Neuron (in vitro differentiated cells): Measurements from ENCODE around the gene TRAF6.
A peak's percentile ranks its signal among the peaks of the same experiment; 100 is the strongest.

Source experiments
- H2AFZ ChIP-seq: one replicate; pipeline ENCODE4 v1.6.1; 2013; ENCODE audit warnings: low read depth, mild to moderate bottlenecking, inconsistent platforms, low read length, moderate library complexity
- H3K27me3 ChIP-seq: one replicate; pipeline ENCODE4 v1.6.1; 2013; ENCODE audit warnings: low read length; ENCODE audit not compliant: insufficient read depth
- H3K36me3 ChIP-seq: one replicate; pipeline ENCODE4 v1.6.1; 2013; ENCODE audit warnings: low read length; ENCODE audit not compliant: insufficient read depth
- H3K4me1 ChIP-seq: one replicate; pipeline ENCODE4 v1.6.1; 2013; ENCODE audit warnings: low read length; ENCODE audit not compliant: insufficient read depth
- H3K4me3 ChIP-seq: 2 replicates; pipeline ENCODE4 v1.5.1; 2013; ENCODE audit warnings: mild to moderate bottlenecking, low read length, moderate library complexity
- H3K9me3 ChIP-seq: one replicate; pipeline ENCODE4 v1.6.1; 2013; ENCODE audit warnings: low read length

The TRAF6 gene

GRCh38 chr11:36510594-36510942, 496 bp upstream of the TRAF6 start:
- Histone ChIP-seq H3K36me3 (no peaks in the 10 kb centered on the region), H2AFZ (peak overlapping the region; percentile 88), H3K27me3 (no peaks in the 10 kb centered on the region), H3K4me1 (peaks cover 17% of the 10 kb centered on the region), H3K4me3 (peak overlapping the region; percentile 77), H3K9me3 (peaks cover 2% of the 10 kb centered on the region)

GRCh38 chr11:36509201-36509639, 852 bp downstream of the TRAF6 start:
- H2AFZ ChIP-seq: peak overlapping the region; percentile 88

GRCh38 chr11:36508743-36509142, 1.3 kb downstream of the TRAF6 start:
- Histone ChIP-seq H3K4me3 (peak overlapping the region; percentile 77), H2AFZ (peak overlapping the region; percentile 88), H3K4me1 (peaks cover 17% of the 10 kb centered on the region), H3K36me3 (peaks cover 9% of the 10 kb centered on the region), H3K27me3 (no peaks in the 10 kb centered on the region), H3K9me3 (peaks cover under 1% of the 10 kb centered on the region)

More at GRCh38 chr11:36509201-36509639, 852 bp downstream of the TRAF6 start:
- peaks cover 5% of the 10 kb centered on the region for H3K36me3 ChIP-seq
- H3K4me3 ChIP-seq: peak overlapping the region; percentile 77
- H3K4me1 ChIP-seq: peaks cover 17% of the 10 kb centered on the region
- H3K27me3 ChIP-seq: no peaks in the 10 kb centered on the region
- peaks cover 2% of the 10 kb centered on the region for H3K9me3 ChIP-seq

- no peaks in the 10 kb centered on the region for H3K27me3 ChIP-seq
- no peak overlapping the region for H2AFZ ChIP-seq
- H3K9me3 ChIP-seq: no peaks in the 10 kb centered on the region
- H3K4me3 ChIP-seq: peak overlapping the region; percentile 77
- H3K4me1 ChIP-seq: peaks cover 17% of the 10 kb centered on the region
- peaks cover 12% of the 10 kb centered on the region for H3K36me3 ChIP-seq
Measured at GRCh38 chr11:36507824-36508489, 2.1 kb downstream of the TRAF6 start.

GRCh38 chr11:36501236-36501635, 8.8 kb downstream of the TRAF6 start:
- no peaks in the 10 kb centered on the region for H3K27me3 ChIP-seq
- H3K4me1 ChIP-seq: peaks cover 26% of the 10 kb centered on the region
- H3K9me3 ChIP-seq: no peaks in the 10 kb centered on the region
- H2AFZ ChIP-seq: no peak overlapping the region
- no peak overlapping the region for H3K4me3 ChIP-seq
- peaks cover 36% of the 10 kb centered on the region for H3K36me3 ChIP-seq

- Histone ChIP-seq H3K4me1 (peaks cover 26% of the 10 kb centered on the region), H3K9me3 (no peaks in the 10 kb centered on the region), H3K36me3 (peaks cover 43% of the 10 kb centered on the region), H3K4me3 (no peak overlapping the region), H3K27me3 (no peaks in the 10 kb centered on the region), H2AFZ (no peak overlapping the region)
Measured at GRCh38 chr11:36500315-36500721, 9.8 kb downstream of the TRAF6 start.

- H3K4me3 ChIP-seq: no peak overlapping the region
- peaks cover 47% of the 10 kb centered on the region for H3K36me3 ChIP-seq
- no peak overlapping the region for H2AFZ ChIP-seq
Measured at GRCh38 chr11:36499315-36499714, 10.8 kb downstream of the TRAF6 start.

GRCh38 chr11:36498721-36499120, 11.4 kb downstream of the TRAF6 start:
- Histone ChIP-seq H3K4me3 (no peak overlapping the region), H3K4me1 (peaks cover 26% of the 10 kb centered on the region), H3K36me3 (peaks cover 48% of the 10 kb centered on the region), H3K27me3 (no peaks in the 10 kb centered on the region), H2AFZ (no peak overlapping the region), H3K9me3 (no peaks in the 10 kb centered on the region)

More at GRCh38 chr11:36499315-36499714, 10.8 kb downstream of the TRAF6 start:
- Histone ChIP-seq H3K4me1 (peaks cover 26% of the 10 kb centered on the region), H3K9me3 (no peaks in the 10 kb centered on the region), H3K27me3 (no peaks in the 10 kb centered on the region)

- Histone ChIP-seq H3K4me3 (no peak overlapping the region), H3K27me3 (no peaks in the 10 kb centered on the region), H3K9me3 (no peaks in the 10 kb centered on the region), H2AFZ (no peak overlapping the region), H3K4me1 (no peaks in the 10 kb centered on the region), H3K36me3 (peaks cover 87% of the 10 kb centered on the region)
Measured at GRCh38 chr11:36493332-36493731, 16.7 kb downstream of the TRAF6 start.

GRCh38 chr11:36492724-36493304, 17.3 kb downstream of the TRAF6 start:
- no peak overlapping the region for H3K4me3 ChIP-seq
- H3K36me3 ChIP-seq: peaks cover 85% of the 10 kb centered on the region
- no peaks in the 10 kb centered on the region for H3K9me3 ChIP-seq

GRCh38 chr11:36490026-36490806, 19.9 kb downstream of the TRAF6 start:
- no peak overlapping the region for H2AFZ ChIP-seq
- H3K36me3 ChIP-seq: peaks cover 88% of the 10 kb centered on the region
- no peaks in the 10 kb centered on the region for H3K9me3 ChIP-seq
- H3K4me1 ChIP-seq: no peaks in the 10 kb centered on the region
- no peaks in the 10 kb centered on the region for H3K27me3 ChIP-seq
- no peak overlapping the region for H3K4me3 ChIP-seq

More at GRCh38 chr11:36492724-36493304, 17.3 kb downstream of the TRAF6 start:
- Histone ChIP-seq H2AFZ (no peak overlapping the region), H3K4me1 (no peaks in the 10 kb centered on the region), H3K27me3 (no peaks in the 10 kb centered on the region)

GRCh38 chr11:36488096-36488495, 22.0 kb downstream of the TRAF6 start:
- H3K4me3 ChIP-seq: no peak overlapping the region
- H3K36me3 ChIP-seq: peaks cover 80% of the 10 kb centered on the region
- H2AFZ ChIP-seq: no peak overlapping the region
- H3K27me3 ChIP-seq: no peaks in the 10 kb centered on the region
- H3K4me1 ChIP-seq: no peaks in the 10 kb centered on the region
- H3K9me3 ChIP-seq: peaks cover 2% of the 10 kb centered on the region

- Histone ChIP-seq H3K36me3 (peaks cover 77% of the 10 kb centered on the region), H2AFZ (no peak overlapping the region), H3K27me3 (no peaks in the 10 kb centered on the region), H3K4me3 (no peak overlapping the region), H3K9me3 (peaks cover 2% of the 10 kb centered on the region), H3K4me1 (no peaks in the 10 kb centered on the region)
Measured at GRCh38 chr11:36487619-36488018, 22.5 kb downstream of the TRAF6 start.
